ENCODE data around the gene LUM.

- TF ChIP-seq HDAC2 (IDR thresholded peaks at IDR 0.05) = no peak
- no peak for TF ChIP-seq POLR2A (IDR thresholded peaks at IDR 0.05; ENCODE audit: low read length)
- TF ChIP-seq CTCF (IDR thresholded peaks at IDR 0.05) = no peak
- no peak for TF ChIP-seq CBX8 (IDR thresholded peaks at IDR 0.05)
- TF ChIP-seq POLR2AphosphoS2 (conservative IDR thresholded peaks at IDR 0.05; ENCODE audit: low read length) = no peak
- no peak for TF ChIP-seq HEYL (CRISPR knock-in tag; IDR thresholded peaks at IDR 0.05)
Observed at GRCh38 chr12:91144053-91144452, 32.8 kb upstream of the LUM start.
